ENCODE data around the gene CD3D.

CD3D gene

DNA sequence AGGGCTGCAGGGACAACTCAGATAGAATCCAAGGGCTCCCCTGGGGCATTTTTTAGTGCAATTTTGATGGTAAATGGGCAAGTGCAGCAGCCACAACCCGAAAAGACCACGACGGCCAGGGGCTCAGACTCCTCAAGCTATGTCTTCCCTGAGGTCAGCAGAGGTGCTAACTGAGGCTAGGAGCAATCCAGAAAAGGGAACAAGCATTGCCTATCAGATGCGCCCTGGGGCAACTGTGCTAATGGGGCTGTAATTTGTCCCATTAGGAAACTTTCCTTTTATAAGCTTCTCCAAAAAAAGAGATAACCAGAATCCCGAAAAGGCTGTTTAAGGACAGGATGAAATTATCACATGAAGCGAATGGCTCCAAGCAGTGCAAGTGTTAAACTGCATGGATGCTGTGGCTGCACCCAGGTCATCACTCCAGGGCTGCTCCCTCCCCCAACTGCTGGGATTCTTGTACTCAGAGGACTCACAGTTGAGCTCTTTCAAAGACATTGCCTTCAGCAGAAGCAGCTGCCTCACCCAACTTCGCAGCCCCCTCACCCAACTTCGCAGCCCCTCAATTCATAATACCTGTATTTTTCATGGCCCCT lies 40.8 kb downstream of the CD3D start:
- DNase-seq (ENCODE audit: low spot score) = no peak

DNA sequence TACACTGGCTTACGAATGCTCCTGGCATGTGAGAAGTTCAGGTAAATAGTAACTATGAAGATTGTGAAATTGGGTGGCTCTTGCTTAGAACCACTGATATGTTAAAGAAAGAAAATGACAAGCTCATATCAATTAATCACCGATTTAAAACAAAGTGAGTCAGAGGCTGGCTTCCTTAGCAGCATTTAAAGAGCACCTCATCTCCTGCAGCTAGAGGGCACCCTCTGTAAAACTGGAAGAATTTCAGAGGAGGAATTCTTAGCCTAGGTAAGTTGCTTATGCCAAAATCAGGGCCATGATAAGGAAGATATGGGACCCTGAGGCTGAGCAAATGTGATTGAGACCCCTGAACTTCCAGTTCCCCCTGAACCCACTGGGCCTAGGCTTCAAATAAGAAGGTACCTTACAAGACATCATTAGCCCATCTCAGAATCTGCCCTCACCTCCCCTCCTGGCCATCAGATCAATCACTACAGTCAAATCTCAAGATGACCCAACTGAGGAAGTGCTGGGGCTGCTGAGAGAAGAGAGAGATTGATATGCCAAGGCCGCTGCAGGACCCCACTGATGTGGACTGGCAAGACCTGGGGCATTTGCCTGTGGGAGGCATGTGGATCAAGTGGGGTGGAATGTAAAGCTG lies 46.6 kb downstream of the CD3D start:
- peak; percentile 54 for DNase-seq (ENCODE audit: low spot score)

DNA sequence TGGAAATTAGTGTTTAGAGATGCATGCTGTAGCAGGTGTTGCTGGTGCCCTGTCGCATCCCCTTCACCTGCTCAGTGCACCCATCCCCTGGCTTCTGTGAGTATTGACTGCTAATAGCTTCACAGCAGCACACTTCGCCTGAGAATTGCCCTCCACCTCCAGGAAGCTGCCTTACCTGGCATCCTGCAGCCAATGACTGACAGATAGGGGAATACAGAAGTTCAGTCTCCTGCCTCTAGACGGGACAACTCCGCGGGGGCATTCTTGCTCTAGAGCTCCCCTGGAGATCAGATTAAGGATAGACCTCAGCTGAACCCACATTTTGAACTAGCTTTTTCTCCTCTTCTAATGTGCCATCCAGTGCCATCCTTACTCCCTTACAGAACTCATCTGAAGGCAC lies 47.3 kb downstream of the CD3D start:
- no peak for DNase-seq (ENCODE audit: low spot score)

DNA sequence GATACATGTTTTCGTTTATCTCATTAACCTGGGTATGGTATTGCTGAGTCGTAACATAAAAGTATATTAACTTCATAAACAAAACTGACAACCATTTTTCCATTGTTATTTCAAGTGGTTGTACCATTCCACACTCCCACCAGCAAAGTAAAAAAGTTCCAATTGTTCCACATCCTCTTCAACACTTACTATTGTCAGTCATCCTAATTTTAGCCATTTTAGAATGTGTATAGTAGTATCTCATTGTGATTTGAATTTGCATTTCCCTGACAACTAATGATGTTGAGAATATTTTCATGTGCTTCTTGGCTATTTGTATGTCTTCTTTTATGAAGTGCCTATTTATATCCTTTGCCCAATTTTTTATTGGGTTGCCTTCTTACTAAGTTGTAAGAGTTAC lies 48.5 kb downstream of the CD3D start:
- DNase-seq (ENCODE audit: low spot score) = no peak

DNA sequence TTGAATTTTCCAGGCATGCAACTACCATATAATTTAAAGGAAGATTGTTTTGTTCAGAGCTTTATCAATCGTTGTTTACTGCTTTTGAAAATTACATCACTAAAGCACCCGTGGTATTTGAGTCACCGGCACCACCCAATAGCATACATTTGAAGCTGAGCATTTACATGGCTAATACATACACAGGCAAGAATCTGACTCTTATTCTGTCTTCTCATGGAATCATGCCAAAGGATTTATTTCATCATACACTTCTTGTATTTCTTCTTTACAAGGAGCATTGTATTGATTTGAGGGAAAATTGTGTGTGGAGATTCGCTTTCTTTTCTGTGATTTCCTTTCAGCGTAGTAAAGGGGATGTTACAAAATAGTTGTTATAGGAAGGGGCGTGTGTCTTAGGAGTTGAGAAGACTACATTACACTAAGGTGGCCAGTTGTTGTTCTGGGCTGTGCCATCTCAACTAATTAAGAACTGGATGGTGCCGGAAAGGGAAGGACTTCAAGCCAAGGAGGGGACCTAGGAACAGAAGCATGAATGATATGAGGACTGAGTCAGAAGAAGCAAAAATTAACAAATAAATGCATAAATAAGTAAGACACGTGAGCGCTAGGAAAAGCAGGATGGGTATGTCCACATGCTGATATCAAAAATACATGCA lies 50.9 kb downstream of the CD3D start:
- no peak for DNase-seq (ENCODE audit: low spot score)

DNA sequence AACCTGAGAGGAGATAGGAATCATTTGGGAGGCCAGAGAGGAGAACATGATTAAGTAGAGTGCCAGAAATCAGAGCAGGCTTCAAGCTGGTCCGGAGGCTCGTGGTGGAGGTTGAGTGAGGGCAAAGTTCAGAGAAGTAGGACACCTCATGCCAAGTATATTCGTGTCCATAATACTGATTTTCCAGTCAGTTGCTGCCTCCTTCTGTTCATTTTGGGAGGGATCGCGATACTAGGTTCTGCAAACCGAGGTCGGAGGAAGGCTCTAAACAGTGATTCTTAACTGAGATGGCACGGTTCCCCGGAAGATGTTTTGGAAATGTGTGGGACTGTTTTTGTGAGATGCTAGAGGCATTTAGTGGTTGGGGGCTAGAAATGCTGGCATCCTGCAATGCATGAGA lies 51.6 kb downstream of the CD3D start:
- DNase-seq (ENCODE audit: low spot score) = peak; percentile 46

DNA sequence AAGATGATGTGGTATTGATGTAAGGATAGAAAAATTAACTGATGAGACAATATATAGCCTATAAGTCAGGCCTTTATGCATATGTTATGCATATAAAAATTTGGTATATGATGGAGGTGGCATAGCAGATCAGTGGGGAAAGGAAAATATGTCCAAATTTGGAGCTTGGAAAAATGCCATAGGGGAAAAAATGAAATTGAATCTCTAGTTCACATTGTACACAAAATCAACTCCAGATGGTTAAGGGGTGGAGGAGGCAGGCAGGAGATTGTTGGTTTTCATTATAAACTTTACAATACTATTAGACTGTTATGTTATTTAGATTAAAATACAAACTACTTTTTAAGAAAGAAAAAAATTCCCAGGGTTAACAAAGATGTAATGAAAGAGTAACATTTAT lies 53.1 kb downstream of the CD3D start:
- no peak for DNase-seq (ENCODE audit: low spot score)

Data from kidney capillary endothelial cell (primary cell).